Heart left ventricle (tissue), 16 donors: ENCODE data around the gene HDAC10. TPM values are rescaled to one million over a fixed set of nuclear protein-coding genes. Genes with fewer than 3 reads are reported as not detected.

ENCODE experiments used
- ATAC-seq, 4 donors: fragments of 200-7000 bp; cut with Tn5 transposase; one replicate each; pipeline ENCODE4 v1.9.1; 2020 to 2022; ENCODE audit warnings: moderate library complexity in 4 of 4, mild to moderate bottlenecking in 3 of 4, moderate number of reproducible peaks in 1 of 4
- DNase-seq, 5 donors: peaks; one replicate each; pipeline ENCODE4 v3.0.0-alpha.2; 2020
- H3K27ac ChIP-seq, 12 donors: fragments of 200-600 bp; sonication (generic) in 4 of 12; one replicate each; pipeline versions ENCODE4 v1.5.0 to v1.8.0; 2016 to 2022; ENCODE audit warnings: mild to moderate bottlenecking in 2 of 12
- H3K27me3 ChIP-seq, 9 donors: fragments of 200-600 bp; sonication (generic) in 2 of 9; one replicate each; pipeline versions ENCODE4 v1.5.1 to v1.8.0; 2016 to 2022; ENCODE audit warnings: mild to moderate bottlenecking in 3 of 9
- H3K36me3 ChIP-seq, 9 donors: fragments of 200-600 bp; sonication (generic) in 2 of 9; one replicate each; pipeline versions ENCODE4 v1.5.0 to v1.8.0; 2018 to 2022; ENCODE audit warnings: mild to moderate bottlenecking in 2 of 9
- H3K4me1 ChIP-seq, 12 donors: fragments of 200-600 bp; sonication (generic) in 4 of 12; one replicate each; pipeline versions ENCODE4 v1.5.0 to v1.8.0; 2016 to 2022; ENCODE audit warnings: mild to moderate bottlenecking in 3 of 12
- H3K4me3 ChIP-seq, 12 donors: fragments of 200-600 bp; sonication (generic) in 4 of 12; one replicate each; pipeline versions ENCODE4 v1.5.0 to v1.8.0; 2017 to 2022; ENCODE audit warnings: mild to moderate bottlenecking in 9 of 12, moderate library complexity in 4 of 12
- H3K9me3 ChIP-seq, 12 donors: fragments of 200-600 bp; sonication (generic) in 4 of 12; one replicate each; pipeline versions ENCODE4 v1.5.0 to v1.8.0; 2016 to 2022; ENCODE audit warnings: mild to moderate bottlenecking in 1 of 12
- POLR2A ChIP-seq, 2 donors: fragments of 450-650 bp; IDR thresholded peaks; one replicate each; pipeline ENCODE4 v1.6.1; 2017; ENCODE audit warnings: antibody characterized with exemption in 2 of 2, mild to moderate bottlenecking in 2 of 2, moderate library complexity in 2 of 2
- WGBS, 4 donors: extraction: QIAGEN DNeasy Blood & Tissue Kit in 2 of 4; methylation state at CpG; one replicate each; pipeline versions ENCODE4 v1.1.5 to v1.1.7; 2013 to 2018; 5-methylcytosine and 5-hydroxymethylcytosine counted together
- intact Hi-C, 10 donors: fragments of 100-400 bp; cut with DNase I; formaldehyde crosslinking; loops; one replicate each; pipeline versions ENCODE4 v1.11.1 to v1.14.2; 2022
- polyA plus RNA-seq, 2 donors: library from polyadenylated mRNA; stranded (reverse); fragments of 200-250 nt; gene quantifications; one replicate each; pipeline ENCODE4 v1.2.3, GENCODE V29; 2013
- total RNA-seq, 9 donors: library from RNA; depleted of rRNA in 2 of 9; stranded (reverse); fragments of >200 nt in 2 of 9; fragmentation: NEBNext Ultra II Directional in 3 of 9; extraction: Animal tissue kit (Norgen Biotek cat#: 25700) in 3 of 9; gene quantifications; one replicate each; pipeline versions ENCODE4 v1.1.0 to v1.2.4, GENCODE V29; 2016 to 2023
- TF ChIP-seq, protein P1 (sequence below), 12 donors: fragments of 200-600 bp; sonication (generic) in 4 of 12; IDR thresholded peaks; one replicate each; pipeline versions ENCODE4 v1.5.0 to v1.8.0; 2018 to 2022; ENCODE audit warnings: antibody characterized with exemption in 12 of 12, mild to moderate bottlenecking in 5 of 12
- donor health status: ischemic (EF 13 %, LVEDD 7.1; RV severe dilation, severe dysfunction).
- donor health status: healthy with polysubstance abuse.
- donor health status: DM: no; HTN: yes; CAD: no.
- donor health status: DM: no; HTN: no; CAD: no.
- donor health status: ischemic (EF 25% LVEDD 6.9; RV normal size, moderate dysfunction).
- donor health status: ischemic (EF 25% LVEDD 5.7; RV mildly dilated, moderate dysfunction).
- donor health status: healthy.
- donor health status: DM: yes; HTN: yes; CAD: no.
- donor health status: ischemic (EF 35%, LVEDD 5.7; RV mildly dilated, moderate dysfunction).
- donor health status: nonischemic (EF 11% LVEDD 7.7; RV severe dilation, severe dysfunction).
- donor health status: DM: yes; HTN: yes; CAD: no.
- donor health status: PGD.
- donor health status: ischemic (EF 29% LVEDD 5.4; RV normal size, mild dysfunction).
- donor health status: nonischemic (EF 23%, LVEDD 6.1; RV moderate dilation, normal function).

Gene HDAC10
- total and polyA plus RNA-seq, 11 donors: 6.2 to 22.4 (median 10.8) TPM

DNA sequence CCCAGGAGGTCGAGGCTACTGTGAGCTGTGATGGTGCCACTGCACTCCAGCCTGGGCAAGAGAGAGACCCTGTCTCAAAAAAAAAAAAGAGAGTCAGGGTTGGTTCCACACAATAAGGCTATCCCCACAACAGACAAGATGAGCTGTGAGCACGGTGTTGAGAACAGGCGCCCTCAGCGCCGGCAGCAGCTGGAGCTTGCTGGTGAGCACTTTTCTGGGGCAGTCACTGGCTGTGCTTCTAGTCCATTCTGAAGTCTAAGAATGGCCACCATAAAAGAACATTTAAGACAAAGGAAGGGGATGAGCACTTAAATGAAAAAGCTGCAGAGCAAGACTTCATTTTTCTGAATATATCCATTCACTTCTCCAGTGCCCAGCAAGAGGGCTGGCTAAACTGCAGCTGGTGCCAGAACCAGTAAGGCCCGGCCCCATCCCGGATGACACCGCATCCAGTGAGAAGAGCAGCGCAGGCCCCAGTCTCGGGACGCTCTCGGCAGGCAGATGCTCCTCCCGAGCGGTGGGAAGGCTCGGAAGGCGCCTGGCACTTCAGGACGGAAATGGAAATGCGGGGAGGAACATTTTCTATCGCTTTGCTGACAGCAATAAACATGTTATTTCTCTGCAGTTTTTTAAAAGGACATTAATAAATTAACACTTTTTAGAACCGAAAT, 18.4 kb downstream of the HDAC10 start:
- intact Hi-C loops: no loop called here

DNA sequence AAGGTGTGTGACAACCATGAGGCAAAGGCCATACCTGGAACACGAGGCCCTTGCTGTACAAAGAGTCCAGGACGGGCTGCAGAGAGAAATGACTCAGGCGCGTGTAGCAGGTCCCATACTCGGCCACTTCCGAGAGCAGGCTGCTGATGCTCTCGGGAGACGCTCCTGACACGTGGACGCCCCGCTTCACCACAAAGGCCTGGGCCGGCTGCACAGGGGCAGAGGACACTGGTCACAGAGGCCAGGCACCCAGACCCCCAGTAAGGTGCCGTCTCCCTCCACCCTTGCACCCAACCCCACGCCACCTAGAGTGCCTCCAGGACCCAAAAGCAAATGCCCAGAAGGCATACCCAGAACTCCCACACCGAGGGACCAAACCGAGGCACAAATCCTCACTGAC, 21.7 kb downstream of the HDAC10 start:
- WGBS, 4 donors: 96 to 99% (median 96%) methylated on average over 12 to 16 of the region's 16 CpGs
- Histone ChIP-seq H3K36me3 (peaks cover 0 to 74% (median 59%) of the 10 kb centered on the region in 9 donors), H3K9me3 (no peaks in the 10 kb centered on the region), H3K27ac (no peak overlapping the region), H3K4me3 (no peak overlapping the region), H3K4me1 (no peaks in the 10 kb centered on the region), H3K27me3 (no peaks in the 10 kb centered on the region)
- ATAC-seq (no peak), DNase-seq (no peak)
- intact Hi-C loops: loop anchor here in 1 of 10 donors (10.0 kb wide), 1 partner anchor 235 kb away; no protein-coding TSS in a partner anchor
- TF ChIP-seq, protein P1, sequence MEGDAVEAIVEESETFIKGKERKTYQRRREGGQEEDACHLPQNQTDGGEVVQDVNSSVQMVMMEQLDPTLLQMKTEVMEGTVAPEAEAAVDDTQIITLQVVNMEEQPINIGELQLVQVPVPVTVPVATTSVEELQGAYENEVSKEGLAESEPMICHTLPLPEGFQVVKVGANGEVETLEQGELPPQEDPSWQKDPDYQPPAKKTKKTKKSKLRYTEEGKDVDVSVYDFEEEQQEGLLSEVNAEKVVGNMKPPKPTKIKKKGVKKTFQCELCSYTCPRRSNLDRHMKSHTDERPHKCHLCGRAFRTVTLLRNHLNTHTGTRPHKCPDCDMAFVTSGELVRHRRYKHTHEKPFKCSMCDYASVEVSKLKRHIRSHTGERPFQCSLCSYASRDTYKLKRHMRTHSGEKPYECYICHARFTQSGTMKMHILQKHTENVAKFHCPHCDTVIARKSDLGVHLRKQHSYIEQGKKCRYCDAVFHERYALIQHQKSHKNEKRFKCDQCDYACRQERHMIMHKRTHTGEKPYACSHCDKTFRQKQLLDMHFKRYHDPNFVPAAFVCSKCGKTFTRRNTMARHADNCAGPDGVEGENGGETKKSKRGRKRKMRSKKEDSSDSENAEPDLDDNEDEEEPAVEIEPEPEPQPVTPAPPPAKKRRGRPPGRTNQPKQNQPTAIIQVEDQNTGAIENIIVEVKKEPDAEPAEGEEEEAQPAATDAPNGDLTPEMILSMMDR (IDR thresholded peaks at IDR 0.05): no peak
- TF ChIP-seq POLR2A (IDR thresholded peaks at IDR 0.05): no peak

More for the DNA sequence above, 18.4 kb downstream of the HDAC10 start:
- 92 to 95% (median 94%) methylated on average over 20 of the region's 20 CpGs for WGBS, 4 donors
- H3K9me3 ChIP-seq: no peaks in the 10 kb centered on the region
- TF ChIP-seq, protein P1 (IDR thresholded peaks at IDR 0.05): no peak
- TF ChIP-seq POLR2A (IDR thresholded peaks at IDR 0.05): no peak
- no peak overlapping the region for H3K27ac ChIP-seq
- no peaks in the 10 kb centered on the region for H3K27me3 ChIP-seq
- no peaks in the 10 kb centered on the region for H3K4me1 ChIP-seq
- H3K4me3 ChIP-seq: no peak overlapping the region
- ATAC-seq (no peak), DNase-seq (no peak)
- H3K36me3 ChIP-seq: peaks cover 0 to 60% (median 45%) of the 10 kb centered on the region in 9 donors

DNA sequence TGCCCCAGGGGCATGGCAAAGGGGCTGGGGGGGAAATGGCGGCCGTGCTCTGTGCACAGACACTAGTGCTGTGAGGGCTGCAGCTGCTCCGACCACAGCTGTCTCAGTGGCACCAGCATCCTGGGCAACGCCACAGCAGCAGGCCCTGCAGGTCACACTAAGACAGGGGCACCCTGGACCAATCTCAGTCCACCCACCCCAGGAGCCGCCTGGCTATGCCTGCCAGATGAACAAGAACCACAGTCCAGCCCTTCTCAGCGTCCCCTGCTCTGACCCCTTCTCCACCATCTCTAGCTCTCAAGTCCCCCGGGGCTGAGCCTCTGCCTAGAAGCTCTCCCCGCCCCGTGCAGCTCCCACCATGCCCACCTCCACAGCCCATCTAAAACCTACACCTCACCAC, 22.7 kb downstream of the HDAC10 start:
- 93 to 98% (median 97%) methylated on average over 6 to 9 of the region's 9 CpGs for WGBS, 4 donors
- H3K27me3 ChIP-seq: no peaks in the 10 kb centered on the region
- no peak overlapping the region for H3K4me3 ChIP-seq
- H3K4me1 ChIP-seq: no peaks in the 10 kb centered on the region
- DNase-seq (no peak), ATAC-seq (no peak)
- TF ChIP-seq, protein P1 (IDR thresholded peaks at IDR 0.05): no peak
- no peak for TF ChIP-seq POLR2A (IDR thresholded peaks at IDR 0.05)
- no peaks in the 10 kb centered on the region for H3K9me3 ChIP-seq
- intact Hi-C loops: loop anchor here in 1 of 10 donors (10.0 kb wide), 1 partner anchor 236 kb away; no protein-coding TSS in a partner anchor
- peaks cover 0 to 81% (median 69%) of the 10 kb centered on the region in 9 donors for H3K36me3 ChIP-seq
- H3K27ac ChIP-seq: no peak overlapping the region

DNA sequence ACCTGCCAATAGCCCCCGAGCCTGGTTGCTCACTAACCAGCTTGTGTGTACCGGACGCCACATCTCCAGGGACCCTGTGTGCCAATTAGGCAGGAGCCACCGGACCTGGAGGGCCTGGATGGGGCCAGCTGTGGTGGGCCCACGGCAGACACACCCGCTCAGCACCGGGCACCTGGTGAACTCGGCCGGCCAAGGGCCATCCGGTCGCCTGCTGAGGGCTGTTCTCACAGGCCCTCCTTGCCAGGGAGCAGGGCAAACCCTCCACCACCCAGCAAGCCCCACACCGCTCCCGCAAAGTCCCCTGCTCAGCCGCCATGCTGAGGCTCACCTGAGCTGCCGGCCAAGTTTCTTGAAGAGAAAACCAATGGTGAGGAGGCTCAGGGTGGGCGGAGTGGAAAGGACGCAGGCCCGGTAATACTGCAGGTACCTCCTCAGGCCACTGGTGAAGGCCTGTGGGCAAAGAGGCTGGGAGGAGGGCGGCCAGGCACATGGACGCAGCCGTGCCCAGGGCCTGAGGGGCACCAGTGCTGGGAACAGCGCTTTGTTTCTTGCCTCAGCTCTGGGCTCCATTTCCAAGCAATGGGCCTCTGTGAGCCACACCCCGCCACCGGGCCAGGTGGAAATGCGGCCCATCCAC, 23.4 kb downstream of the HDAC10 start:
- H3K4me3 ChIP-seq: no peak overlapping the region
- 93 to 98% (median 96%) methylated on average over 20 to 25 of the region's 25 CpGs for WGBS, 4 donors
- H3K36me3 ChIP-seq: peaks cover 0 to 82% (median 69%) of the 10 kb centered on the region in 9 donors
- no peaks in the 10 kb centered on the region for H3K9me3 ChIP-seq
- no peak overlapping the region for H3K27ac ChIP-seq
- no peak for ATAC-seq
- no peak for DNase-seq
- TF ChIP-seq, protein P1 (IDR thresholded peaks at IDR 0.05): no peak
- no peak for TF ChIP-seq POLR2A (IDR thresholded peaks at IDR 0.05)
- no peaks in the 10 kb centered on the region for H3K4me1 ChIP-seq
- intact Hi-C loops: loop anchor here in 1 of 10 donors (10.0 kb wide), 1 partner anchor 237 kb away; no protein-coding TSS in a partner anchor
- H3K27me3 ChIP-seq: no peaks in the 10 kb centered on the region
